Amniotic stem cell (primary cell): ENCODE data around the gene FAF2.
"Not testable (repeated sequence)": the region's sequence is repeated elsewhere in the genome, so short reads cannot be mapped to it uniquely, and the experiment has no call there.

Experiments used
- DNase-seq: peaks from one replicate; lab custom pipeline; 2025; lab: John Stamatoyannopoulos, UW

FAF2 gene

GRCh38 chr5:176458904-176459561, 10.8 kb downstream of the FAF2 start:
- no peak for DNase-seq

GRCh38 chr5:176461349-176461748, 13.2 kb downstream of the FAF2 start:
- DNase-seq, result no peak

- DNase-seq, result no peak
Measured at GRCh38 chr5:176463113-176463764, 15.1 kb downstream of the FAF2 start.

- DNase-seq, result no peak
Measured at GRCh38 chr5:176466245-176466871, 18.2 kb downstream of the FAF2 start.

- no peak for DNase-seq
Measured at GRCh38 chr5:176469296-176469695, 21.1 kb downstream of the FAF2 start.

GRCh38 chr5:176470539-176470938, 22.4 kb downstream of the FAF2 start:
- no peak for DNase-seq

- DNase-seq, result no peak
Measured at GRCh38 chr5:176471098-176471497, 22.9 kb downstream of the FAF2 start.

GRCh38 chr5:176473335-176474006, 25.3 kb downstream of the FAF2 start:
- DNase-seq, result no peak

GRCh38 chr5:176474476-176474875, 26.3 kb downstream of the FAF2 start:
- DNase-seq, result no peak

- no peak for DNase-seq
Measured at GRCh38 chr5:176481711-176482110, 33.5 kb downstream of the FAF2 start.

GRCh38 chr5:176485176-176485575, 37.0 kb downstream of the FAF2 start:
- no peak for DNase-seq

- no peak for DNase-seq
Measured at GRCh38 chr5:176486189-176486757, 38.1 kb downstream of the FAF2 start.

GRCh38 chr5:176487160-176487559, 39.0 kb downstream of the FAF2 start:
- DNase-seq, result not testable (repeated sequence)

- no peak for DNase-seq
Measured at GRCh38 chr5:176489077-176489476, 40.9 kb downstream of the FAF2 start.

GRCh38 chr5:176490301-176490700, 42.1 kb downstream of the FAF2 start:
- DNase-seq, result no peak

GRCh38 chr5:176491101-176491502, 42.9 kb downstream of the FAF2 start:
- DNase-seq, result no peak

GRCh38 chr5:176491901-176492300, 43.7 kb downstream of the FAF2 start:
- DNase-seq, result no peak

- no peak for DNase-seq
Measured at GRCh38 chr5:176492431-176492830, 44.2 kb downstream of the FAF2 start.

- DNase-seq, result no peak
Measured at GRCh38 chr5:176497852-176498251, 49.7 kb downstream of the FAF2 start.

- DNase-seq, result no peak
Measured at GRCh38 chr5:176499273-176499672, 51.1 kb downstream of the FAF2 start.

GRCh38 chr5:176500511-176500910, 52.3 kb downstream of the FAF2 start:
- DNase-seq, result no peak

- DNase-seq, result peak; percentile 34
Measured at GRCh38 chr5:176501333-176501732, 53.1 kb downstream of the FAF2 start.

GRCh38 chr5:176503496-176503895, 55.3 kb downstream of the FAF2 start:
- DNase-seq, result no peak
